ENCODE data around the gene ATL1.

DNA sequence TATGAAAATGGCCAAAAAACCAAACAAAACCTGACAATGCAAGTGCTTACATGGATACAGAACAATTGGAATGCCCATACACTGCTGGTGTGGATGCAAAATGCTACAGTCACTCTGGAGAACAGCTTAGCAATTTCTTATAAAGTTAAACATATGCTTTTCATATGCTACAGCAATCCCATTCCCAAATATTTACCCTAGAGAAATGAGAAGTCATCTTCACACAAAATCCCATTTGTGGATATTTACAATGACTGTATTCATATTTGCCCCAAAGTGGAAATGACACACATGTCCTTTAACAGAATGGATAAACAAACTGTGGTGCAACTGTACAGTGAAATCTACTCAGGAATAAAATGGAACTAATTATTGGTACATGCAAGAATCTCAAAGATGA is 87.8 kb downstream of the ATL1 start:
- TF ChIP-seq CTCF (IDR thresholded peaks at IDR 0.05): no peak
- no peak for TF ChIP-seq POLR2AphosphoS5 (IDR thresholded peaks at IDR 0.05; ENCODE audit: low read depth, low read length)
- TF ChIP-seq SIN3A (IDR thresholded peaks at IDR 0.05; ENCODE audit: borderline replicate concordance, insufficient read depth, low read depth, low read length): no peak

Data from Panc1 (cell line).